Lower leg skin (tissue), 4 donors: ENCODE data around the gene IRAK1BP1. TPM values are rescaled to one million over a fixed set of nuclear protein-coding genes. Genes with fewer than 3 reads are reported as not detected.
"Not testable (repeated sequence)": the region's sequence is repeated elsewhere in the genome, so short reads cannot be mapped to it uniquely, and the experiment has no call there.

Source experiments
- DNase-seq, 2 donors: peaks; one replicate each; pipeline ENCODE4 v3.0.0-alpha.2; 2019; ENCODE audit warnings: low spot score in 2 of 2
- H3K4me3 ChIP-seq: fragments of 200-600 bp; sonication (generic); 2 replicates; pipeline ENCODE4 v1.5.1; 2017; ENCODE audit warnings: mild to moderate bottlenecking, low read depth; ENCODE audit not compliant: poor library complexity, severe bottlenecking
- POLR2A ChIP-seq, 2 donors: fragments of 450-650 bp; IDR thresholded peaks; one replicate each; pipeline ENCODE4 v1.6.1; 2016 to 2017; ENCODE audit warnings: antibody characterized with exemption in 2 of 2, mild to moderate bottlenecking in 1 of 2, moderate library complexity in 1 of 2
- WGBS, 2 donors: methylation state at CpG; one replicate each; pipeline ENCODE4 v1.1.5; 2018; 5-methylcytosine and 5-hydroxymethylcytosine counted together
- intact Hi-C: fragments of 100-400 bp; cut with DNase I; formaldehyde crosslinking; loops from one replicate; pipeline ENCODE4 v1.15.0; 2023; ENCODE audit warnings: low total_unique reads
- total RNA-seq, 4 donors: library from RNA; depleted of rRNA; stranded (reverse); fragments of >200 nt; gene quantifications; one replicate each; pipeline ENCODE4 v1.1.0, GENCODE V29; 2016
- TF ChIP-seq, protein P1 (sequence below), 3 donors: fragments of 450-650 bp; IDR thresholded peaks; one replicate each; pipeline ENCODE4 v1.5.1; 2016; ENCODE audit warnings: antibody characterized with exemption in 3 of 3, mild to moderate bottlenecking in 3 of 3, moderate library complexity in 2 of 3

The IRAK1BP1 gene
- total RNA-seq, 4 donors from 2014 or later: 1.3 to 4.8 (median 3.2) TPM

GRCh38 chr6:78911218-78911940 lies 44.0 kb downstream of the IRAK1BP1 start:
- intact Hi-C loops: no loop called here
- DNase-seq: no peak
- WGBS, 2 donors: 59 to 60% methylated on average over 9 of the region's 9 CpGs
- H3K4me3 ChIP-seq: no peak overlapping the region
- TF ChIP-seq, protein P1, sequence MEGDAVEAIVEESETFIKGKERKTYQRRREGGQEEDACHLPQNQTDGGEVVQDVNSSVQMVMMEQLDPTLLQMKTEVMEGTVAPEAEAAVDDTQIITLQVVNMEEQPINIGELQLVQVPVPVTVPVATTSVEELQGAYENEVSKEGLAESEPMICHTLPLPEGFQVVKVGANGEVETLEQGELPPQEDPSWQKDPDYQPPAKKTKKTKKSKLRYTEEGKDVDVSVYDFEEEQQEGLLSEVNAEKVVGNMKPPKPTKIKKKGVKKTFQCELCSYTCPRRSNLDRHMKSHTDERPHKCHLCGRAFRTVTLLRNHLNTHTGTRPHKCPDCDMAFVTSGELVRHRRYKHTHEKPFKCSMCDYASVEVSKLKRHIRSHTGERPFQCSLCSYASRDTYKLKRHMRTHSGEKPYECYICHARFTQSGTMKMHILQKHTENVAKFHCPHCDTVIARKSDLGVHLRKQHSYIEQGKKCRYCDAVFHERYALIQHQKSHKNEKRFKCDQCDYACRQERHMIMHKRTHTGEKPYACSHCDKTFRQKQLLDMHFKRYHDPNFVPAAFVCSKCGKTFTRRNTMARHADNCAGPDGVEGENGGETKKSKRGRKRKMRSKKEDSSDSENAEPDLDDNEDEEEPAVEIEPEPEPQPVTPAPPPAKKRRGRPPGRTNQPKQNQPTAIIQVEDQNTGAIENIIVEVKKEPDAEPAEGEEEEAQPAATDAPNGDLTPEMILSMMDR (IDR thresholded peaks at IDR 0.05): no peak

DNA sequence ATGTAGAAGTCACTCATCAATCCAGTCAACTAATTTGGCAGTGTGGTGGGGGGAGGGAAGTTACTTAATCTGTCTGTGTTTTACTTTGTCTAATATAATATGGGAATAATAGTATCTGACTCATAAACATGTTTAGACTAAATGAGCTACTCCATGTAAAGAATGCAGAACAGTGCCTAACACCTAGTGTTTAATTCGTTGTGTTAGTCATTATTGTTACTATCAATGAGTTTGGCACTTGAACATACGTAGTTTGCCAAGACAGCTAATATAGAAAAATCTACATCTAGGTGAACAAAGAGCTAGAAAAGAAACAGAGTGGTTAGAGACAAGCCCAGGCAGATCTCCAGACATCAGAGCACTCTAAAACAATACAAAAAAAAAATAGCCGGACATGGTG lies 49.1 kb downstream of the IRAK1BP1 start:
- H3K4me3 ChIP-seq: no peak overlapping the region
- 59 to 64% methylated on average over 3 of the region's 3 CpGs for WGBS, 2 donors
- TF ChIP-seq POLR2A (IDR thresholded peaks at IDR 0.05): no peak
- TF ChIP-seq, protein P1 (IDR thresholded peaks at IDR 0.05): no peak
- DNase-seq: no peak
- intact Hi-C loops: no loop called here

GRCh38 chr6:78917788-78918187 lies 50.4 kb downstream of the IRAK1BP1 start:
- WGBS, 2 donors: 100% methylated on average over 1 of the region's 1 CpG
- intact Hi-C loops: no loop called here
- no peak for TF ChIP-seq POLR2A (IDR thresholded peaks at IDR 0.05)
- TF ChIP-seq, protein P1 (IDR thresholded peaks at IDR 0.05): no peak
- no peak for DNase-seq
- no peak overlapping the region for H3K4me3 ChIP-seq

DNA sequence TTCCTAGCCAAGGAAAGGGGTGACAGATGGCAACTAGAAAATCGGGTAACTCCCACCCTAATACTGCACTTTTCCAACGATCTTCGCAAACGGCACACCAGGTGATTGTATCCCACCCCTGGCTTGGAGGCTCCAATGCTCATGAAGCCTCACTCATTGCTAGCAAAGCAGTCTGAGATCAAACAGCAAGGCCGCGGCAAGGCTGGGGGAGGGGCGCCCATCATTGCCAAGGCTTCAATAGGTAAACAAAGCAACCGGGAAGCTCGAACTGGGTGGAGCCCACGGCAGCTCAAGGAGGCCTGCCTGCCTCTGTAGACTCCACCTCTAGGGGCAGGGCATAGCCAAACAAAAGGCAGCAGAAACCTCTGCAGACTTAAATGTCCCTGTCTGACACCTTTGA lies 53.8 kb downstream of the IRAK1BP1 start:
- intact Hi-C loops, DNase-seq, H3K4me3 ChIP-seq: not testable (repeated sequence)
- WGBS, 2 donors: 93 to 95% methylated on average over 8 to 10 of the region's 10 CpGs

- intact Hi-C loops: no loop called here
- H3K4me3 ChIP-seq: no peak overlapping the region
- no peak for TF ChIP-seq POLR2A (IDR thresholded peaks at IDR 0.05)
- TF ChIP-seq, protein P1 (IDR thresholded peaks at IDR 0.05): no peak
- WGBS, 2 donors: 84 to 93% methylated on average over 3 of the region's 3 CpGs
- no peak for DNase-seq
Observed at GRCh38 chr6:78925317-78925716, 58.0 kb downstream of the IRAK1BP1 start.

- no peak overlapping the region for H3K4me3 ChIP-seq
- no peak for DNase-seq
- TF ChIP-seq POLR2A (IDR thresholded peaks at IDR 0.05): no peak
- TF ChIP-seq, protein P1 (IDR thresholded peaks at IDR 0.05): no peak
- intact Hi-C loops: no loop called here
- WGBS, 2 donors: 97 to 98% methylated on average over 2 of the region's 2 CpGs
Observed at GRCh38 chr6:78935553-78935952, 68.2 kb downstream of the IRAK1BP1 start.
